HG02870 (cell line): Measurements from ENCODE around the gene MFNG.
"Not testable (repeated sequence)": the region's sequence is repeated elsewhere in the genome, so short reads cannot be mapped to it uniquely, and the experiment has no call there.

Experiments
- ATAC-seq: cut with Tn5 transposase; IDR thresholded peaks from one replicate; pipeline ENCODE4 v1.9.1; 2021; ENCODE audit warnings: mild to moderate bottlenecking, moderate library complexity; ENCODE audit not compliant: unreplicated experiment

MFNG gene, protein sequence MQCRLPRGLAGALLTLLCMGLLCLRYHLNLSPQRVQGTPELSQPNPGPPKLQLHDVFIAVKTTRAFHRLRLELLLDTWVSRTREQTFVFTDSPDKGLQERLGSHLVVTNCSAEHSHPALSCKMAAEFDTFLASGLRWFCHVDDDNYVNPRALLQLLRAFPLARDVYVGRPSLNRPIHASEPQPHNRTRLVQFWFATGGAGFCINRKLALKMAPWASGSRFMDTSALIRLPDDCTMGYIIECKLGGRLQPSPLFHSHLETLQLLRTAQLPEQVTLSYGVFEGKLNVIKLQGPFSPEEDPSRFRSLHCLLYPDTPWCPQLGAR

DNA sequence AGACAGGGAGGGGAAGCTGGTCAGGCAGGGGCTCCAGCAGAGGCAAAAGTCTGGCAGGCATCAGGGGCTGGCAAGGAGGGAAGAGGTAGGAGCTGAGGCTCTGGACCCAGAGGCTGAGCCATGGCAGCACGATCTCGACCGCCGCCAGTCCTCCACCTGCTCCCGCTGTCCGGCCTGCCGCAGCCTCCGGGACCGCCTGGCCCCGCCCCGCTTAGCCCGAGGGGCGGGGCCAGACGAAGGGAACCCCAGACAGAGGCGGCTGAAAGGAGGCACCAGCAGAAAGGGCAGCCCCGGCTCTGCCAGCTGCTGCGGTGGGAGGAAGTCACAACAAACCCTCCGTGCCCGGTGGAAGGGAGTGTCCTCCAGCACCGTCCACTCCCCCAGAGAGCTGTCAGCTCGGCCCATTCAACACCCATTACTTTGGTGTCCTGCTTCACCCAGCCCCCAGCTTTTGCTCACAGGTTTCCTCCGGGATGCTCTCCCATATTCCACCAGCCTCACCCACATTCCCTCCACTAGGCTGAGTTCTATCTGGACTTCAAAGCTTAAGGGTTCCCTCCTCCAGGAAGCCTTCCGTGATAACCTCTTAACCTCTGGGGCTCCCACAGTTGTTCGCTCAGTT lies at the start of gene MFNG:
Gene MFNG, minus strand, starts transcription at position 161 of the 622 bp plus-strand sequence. CDS start 207 bp downstream, outside the sequence.
- ATAC-seq: no peak

DNA sequence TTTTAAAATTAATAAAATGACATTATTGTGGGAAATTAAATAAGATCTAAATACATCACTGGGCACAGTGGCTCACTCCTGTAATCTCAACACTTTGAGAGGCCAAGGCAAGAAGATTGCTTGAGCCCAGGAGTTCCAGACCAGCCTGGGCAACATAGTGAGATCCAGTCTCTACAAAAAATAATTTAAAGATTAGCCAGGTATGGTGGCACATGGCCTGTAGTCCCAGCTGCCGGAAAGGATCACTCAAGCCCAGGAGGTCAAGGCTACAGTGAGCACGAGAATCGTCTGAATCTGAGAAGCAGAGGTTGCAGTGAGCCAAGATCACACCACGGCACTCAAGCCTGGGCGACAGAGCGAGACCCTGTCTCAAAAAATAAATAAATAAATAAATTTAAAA lies 49.0 kb upstream of the MFNG start:
- ATAC-seq: no peak

DNA sequence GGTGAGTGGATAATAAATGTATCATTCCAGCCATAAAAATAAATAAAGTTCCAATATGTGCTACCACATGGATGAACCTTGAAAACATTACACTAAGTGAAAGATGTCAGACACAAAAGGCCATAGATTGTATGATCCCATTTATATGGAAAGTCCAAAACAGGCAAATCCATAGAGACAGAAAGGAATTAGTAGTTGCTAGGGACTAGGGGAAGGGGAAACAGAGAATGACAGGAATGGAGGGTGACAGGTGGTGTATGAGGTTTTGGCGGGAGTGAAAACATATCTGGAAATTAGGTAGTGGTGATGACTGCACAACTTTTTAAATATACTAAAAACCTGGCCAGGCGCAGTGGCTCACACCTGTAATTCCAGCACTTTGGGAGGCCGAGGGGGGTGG lies 48.3 kb upstream of the MFNG start:
- ATAC-seq: no peak

DNA sequence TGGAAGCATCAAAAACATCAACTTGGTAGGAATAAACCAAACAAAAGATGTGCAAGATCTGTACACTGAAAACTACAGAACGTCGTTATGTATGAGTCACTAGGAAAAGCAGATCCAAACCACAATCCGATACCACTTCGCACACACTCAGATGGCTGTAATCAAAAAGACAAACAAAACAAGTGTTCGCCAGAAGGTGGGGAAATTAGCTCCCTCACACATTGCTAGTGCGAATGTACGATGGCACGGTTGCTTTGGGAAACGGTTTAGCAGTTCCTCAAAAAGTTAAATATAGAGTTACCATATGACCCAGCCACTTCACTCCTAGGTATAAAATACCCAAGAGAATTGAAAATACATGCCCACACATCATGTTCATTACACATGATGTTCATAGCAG lies 47.8 kb upstream of the MFNG start:
- ATAC-seq: no peak

DNA sequence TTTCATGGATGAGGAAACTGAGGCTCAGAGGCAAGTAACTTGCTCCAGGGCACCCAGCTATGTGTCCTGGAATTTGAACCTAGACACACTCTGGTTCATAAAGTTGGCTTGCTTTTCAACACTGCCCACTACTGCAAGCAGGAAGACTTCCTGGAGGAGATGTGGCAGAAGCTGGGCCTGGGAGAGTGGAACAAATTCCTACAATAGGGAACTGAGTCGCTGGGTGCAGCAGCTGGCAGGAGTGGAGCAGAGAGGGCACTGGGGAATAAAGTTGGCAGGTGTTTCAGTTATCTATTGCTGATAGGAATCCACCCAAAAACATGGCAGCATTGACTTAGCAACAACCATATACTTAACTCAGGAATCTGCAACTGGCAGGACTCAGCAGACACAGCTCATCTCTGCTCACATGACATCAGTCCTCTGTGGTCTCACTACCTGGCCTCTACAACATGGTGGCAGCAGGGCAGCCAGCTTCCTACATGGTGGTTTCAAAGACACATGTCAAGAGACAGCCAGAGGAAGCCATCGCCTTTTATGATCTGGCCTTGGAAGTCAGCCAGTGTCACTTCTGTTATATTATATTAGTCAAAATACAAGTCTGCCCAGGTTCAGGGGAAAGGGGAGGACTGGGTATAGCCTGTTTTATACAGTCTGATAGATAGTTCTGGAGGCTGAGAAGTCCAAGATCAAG lies 43.6 kb upstream of the MFNG start:
- no peak for ATAC-seq

DNA sequence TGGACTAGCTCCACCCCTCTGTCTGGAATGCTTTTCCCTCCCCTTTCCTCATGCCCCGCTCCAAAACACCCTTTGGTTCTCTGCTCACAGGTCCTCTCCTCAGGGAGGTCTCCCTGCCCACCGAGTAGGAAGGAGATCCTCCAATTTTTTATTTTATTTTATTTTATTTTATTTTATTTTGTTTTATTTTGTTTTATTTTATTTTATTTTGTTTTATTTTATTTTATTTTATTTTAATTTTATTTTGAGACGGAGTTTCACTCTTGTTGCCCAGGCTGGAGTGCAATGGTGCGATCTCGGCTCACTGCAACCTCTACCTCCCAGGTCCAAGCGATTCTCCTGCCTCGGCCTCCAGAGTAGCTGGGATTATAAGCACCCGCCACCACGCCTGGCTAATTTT lies 41.8 kb upstream of the MFNG start:
- ATAC-seq: not testable (repeated sequence)

DNA sequence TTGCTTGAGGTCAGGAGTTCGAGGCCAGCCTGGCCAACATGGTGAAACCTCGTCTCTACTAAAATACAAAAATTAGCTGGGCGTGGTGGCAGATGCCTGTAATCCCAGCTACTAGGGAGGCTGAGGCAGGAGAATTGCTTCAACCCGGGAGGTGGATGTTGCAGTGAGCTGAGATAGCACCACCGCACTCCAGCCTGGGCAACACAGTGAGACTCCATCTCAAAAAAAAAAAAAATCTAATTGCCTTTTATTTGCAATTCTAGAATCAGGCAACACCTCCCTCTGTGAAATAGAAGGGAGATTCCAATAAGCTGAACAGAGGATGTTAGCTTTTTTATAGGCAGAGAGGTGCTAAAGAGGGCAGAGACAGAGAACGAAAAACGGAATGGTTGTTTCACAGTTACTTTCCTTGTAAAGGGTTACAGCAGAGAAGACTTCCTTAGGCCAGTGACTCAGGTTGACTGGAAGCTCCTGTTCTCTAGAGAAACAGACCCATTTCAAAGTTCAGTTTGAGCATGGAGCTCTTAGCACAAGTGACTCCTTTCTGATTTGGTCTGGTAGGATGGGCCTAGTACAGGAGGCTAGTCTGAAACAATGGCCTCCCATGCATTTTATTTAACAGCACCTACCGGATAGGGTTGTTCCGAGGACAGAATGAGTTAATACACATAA lies 41.0 kb upstream of the MFNG start:
- ATAC-seq: not testable (repeated sequence)

DNA sequence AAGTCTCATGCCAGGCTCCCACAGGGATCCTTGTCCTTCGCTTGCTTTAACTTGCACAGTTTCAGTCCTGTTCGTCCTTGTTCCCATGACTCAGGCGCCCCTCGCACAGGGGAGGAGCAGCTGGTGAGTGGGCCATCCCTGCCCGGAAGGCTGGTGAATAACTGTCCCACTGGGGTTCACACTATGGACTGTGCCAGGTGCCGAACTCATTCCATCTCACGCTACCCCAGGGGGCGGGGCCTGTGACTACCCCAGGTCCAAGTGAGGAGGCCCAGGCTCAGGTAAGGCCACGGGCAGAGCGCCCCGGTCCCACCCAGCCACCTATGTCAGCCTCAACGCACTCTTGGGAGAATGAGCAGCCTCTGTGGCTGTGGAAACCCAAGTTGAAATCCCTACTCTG lies 40.2 kb upstream of the MFNG start:
- no peak for ATAC-seq

DNA sequence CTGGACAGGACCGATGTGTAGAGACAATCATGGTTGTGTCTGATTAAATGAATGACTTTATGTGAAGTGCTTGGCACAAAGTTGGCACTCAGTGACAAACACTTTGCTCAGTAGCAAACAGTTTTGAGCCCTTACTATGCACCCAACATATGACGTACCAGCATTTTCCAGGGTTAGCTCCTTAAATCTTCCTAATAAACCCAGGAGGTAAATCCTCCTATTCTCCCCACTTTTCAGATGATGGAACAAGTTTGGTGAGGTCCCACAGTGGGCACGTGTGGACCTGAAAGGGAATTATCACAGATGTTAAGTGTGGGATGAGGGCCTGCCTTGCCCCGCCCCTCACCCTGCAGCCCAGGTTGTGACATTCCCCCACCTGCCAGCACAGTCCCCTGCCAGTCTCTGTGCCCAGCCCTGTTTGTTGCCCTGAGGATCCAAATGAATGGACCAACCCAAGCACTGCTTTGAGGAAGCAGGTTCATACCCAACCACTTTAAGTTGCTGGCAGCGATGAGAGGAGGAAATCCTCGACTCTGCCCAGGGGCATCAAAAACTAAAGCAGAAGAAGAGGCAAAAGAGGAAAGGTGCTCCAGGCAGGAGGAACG lies 39.7 kb upstream of the MFNG start:
- ATAC-seq: no peak

DNA sequence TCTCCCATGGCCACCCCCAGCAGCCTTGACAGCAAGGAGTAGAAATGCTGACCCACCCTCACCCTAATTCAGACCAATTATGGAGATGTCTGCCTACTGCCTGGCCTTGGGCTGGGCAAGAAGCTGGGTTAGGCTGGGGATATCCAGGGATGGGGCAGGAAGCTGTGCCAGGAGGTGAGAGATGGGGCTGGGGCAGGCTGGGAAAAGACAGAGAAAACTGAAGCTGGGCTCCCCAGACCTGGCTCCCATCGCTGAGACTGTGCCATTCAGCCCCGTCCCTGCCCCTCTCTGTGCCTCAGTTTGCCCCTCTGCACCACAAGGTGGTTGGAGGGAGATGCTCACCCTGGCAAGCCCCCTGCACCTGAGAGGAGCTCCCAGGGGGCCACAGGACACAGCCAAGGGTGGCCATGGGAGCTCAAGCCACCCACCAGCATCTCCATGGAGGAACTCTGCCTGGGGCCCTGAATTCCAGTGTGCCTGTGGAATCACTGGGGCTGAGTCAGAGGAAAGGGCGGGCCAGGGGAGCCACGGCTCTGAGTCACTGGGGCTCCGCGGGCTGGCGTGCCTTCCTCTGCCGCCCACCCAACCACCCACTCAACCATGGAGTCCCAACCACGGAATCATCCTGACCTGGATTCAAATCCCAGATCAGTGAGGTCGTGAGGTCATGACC lies 39.0 kb upstream of the MFNG start:
- ATAC-seq: no peak

DNA sequence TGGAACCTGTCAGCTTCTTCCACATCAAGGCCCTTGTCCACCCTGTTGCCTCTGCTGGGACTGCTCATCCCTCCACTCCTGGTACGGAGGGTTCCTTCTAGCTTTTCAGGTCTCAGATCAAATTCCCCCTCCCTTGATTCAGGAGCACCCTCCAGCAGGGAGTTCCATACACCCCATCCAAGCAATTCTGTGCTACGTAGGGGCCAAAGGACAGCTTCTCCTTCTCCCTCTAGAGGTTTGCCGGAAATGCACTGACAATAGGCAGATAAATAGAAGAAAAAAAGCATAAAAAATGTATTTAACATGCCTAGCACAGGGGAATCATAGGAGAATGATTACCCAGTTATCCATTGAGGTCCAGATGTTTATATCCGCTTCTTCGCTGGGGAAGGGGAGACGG lies 36.3 kb upstream of the MFNG start:
- no peak for ATAC-seq

DNA sequence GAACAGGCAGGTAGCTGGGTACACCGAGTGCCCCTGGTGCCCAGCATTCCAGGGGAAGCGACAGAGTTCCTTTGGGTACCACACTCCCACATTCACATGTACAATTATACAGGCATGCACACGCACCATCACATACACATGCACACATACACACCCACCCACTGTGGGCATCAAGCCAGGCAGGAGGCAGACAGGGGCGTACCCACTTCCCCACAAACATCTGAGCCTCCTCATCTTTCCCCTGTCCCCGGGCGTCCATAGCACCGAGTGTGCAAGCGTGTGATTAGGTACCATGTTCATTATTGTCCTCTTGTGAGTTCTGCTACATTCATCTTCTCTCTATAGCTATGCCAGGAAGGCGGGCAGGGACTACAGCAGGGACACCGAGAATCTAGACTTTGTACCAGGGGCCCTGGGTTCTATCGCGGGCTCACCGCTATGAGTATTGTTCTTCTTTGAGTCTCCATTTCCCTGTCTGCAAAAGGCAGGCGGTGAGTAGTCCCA lies 35.1 kb upstream of the MFNG start:
- no peak for ATAC-seq

DNA sequence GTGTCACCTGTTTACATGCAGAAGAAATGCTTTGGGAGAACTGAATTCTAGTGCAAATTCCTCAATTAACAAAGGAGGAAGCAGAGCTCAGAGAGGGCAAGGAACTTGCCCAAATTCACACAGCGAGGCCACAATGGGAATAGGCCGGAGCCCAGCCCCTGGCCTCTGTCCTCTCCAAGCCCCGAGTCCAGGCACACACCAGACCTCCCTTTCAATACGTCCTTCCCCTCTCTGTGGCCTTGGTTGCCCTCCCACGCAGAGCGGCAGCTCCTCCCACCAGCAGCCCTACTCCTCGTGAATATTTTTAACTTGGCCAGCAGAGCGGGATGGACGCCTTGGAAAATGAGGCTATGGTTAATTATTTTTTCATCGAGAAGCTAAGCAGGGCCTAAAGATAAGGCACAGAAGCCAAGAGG lies 34.6 kb upstream of the MFNG start:
- ATAC-seq: no peak

DNA sequence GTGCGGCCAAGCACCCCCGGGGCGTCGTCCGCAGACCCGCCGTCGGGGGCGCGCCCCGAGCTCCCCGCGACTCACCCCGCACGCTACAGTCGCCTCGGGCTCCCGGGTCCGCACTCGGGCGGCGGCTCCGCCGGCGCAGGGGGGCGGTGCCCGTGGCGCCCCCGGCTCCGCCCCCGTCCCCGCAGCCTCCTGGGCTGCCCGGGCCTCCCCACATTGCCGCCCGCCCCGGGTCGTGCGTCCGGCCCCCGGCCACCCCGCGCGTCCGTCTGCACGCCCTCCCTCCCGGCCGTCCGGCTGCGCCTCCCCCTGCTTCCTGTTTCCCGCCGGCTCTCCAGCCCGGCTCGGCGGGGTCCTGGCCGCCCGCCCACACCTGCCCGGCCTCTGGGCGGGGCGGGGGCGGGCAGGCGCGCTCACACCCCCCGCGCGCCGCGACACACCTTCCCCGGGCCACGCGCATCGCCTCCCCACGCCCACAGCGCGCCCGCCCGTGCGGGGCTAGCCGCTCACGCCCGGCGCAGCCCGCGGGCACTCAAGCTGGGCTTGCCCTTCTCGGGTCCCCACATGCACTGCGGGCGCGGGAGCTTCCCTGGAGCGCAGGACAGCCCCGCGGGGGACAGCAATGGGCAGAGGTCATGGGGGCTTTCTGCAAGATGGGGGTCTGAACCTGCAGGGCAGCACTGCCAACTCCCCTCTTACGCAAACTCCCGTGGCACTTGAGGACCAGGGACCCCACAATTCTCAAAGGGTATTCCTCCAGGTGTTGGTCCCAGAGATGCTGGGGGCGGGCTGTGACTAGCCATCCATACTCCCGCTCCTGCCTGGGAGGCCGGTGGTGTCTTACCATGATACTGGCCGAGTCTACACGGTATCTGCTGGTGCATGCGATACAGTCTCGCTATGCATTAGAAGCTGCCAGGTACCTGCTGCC lies 33.3 kb upstream of the MFNG start, which contains the start of gene CARD10:
Gene CARD10, minus strand, starts transcription at position 148 of the 928 bp plus-strand sequence. CDS start 215 bp downstream, outside the sequence.
- ATAC-seq: no peak

DNA sequence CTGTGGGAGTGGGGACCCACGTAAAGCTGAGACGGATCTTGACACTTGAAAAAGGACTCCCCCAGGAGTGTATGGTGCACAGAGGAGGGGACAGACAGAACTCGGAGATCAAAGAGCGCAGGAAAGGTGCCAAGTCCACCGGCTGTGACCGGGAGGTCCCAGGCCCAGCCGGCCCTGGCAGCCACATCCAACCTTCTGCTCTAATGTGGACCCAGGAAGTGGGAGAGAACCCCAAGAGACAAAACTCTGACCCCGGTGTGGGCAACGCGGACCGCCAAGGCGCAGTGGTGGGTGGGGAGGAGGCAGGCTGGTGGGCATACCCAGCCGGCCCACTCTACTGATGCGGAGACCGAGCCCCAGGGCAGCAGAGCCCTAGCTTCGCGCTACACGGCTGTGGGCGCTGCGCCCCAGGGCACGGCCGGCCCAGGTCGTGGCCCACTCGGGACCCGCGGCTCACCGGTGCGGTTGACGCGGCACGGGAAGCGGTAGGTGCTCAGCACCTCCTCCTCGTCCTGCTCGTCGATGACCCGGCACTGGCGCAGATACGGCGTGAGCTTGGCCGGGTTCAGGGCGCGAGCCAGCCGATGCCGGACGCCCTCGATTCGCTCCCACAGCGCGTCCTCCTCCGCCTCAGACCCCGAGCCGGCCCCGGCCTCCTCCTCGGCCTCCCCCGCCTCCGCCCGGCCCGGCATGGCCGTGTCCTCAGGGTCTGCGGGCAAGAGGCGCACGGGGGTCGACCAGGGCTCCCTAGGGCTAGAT lies 32.5 kb upstream of the MFNG start:
- no peak for ATAC-seq

DNA sequence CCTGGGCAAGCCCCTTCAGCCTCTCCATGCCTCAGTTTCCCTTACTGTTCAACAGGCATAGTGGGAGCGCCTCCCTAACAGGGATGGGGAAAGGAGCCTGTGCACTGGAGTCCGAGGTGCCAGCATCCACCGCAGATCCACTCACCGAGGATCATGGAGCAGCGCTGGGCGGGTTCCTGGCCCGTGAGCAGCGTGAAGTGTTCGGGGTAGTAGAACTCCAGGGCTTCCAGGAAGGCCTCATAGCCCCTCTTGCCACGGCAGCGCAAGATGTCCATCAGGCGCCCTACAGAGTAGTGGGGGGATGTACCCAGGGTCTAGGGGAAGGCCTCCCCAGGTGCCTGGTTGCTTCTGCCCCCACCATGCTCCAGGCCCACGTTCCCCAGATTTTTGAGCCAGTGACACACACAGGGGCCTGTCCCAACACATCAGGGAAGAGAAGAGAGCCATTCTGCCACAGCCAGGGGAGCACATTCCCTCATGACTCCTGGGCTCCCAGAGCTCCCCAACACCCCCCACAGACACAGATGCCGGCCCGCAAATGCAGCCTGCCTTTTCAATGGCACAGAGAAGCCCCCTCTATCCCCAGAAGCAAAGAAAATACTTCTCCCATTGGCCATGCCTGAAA lies 31.8 kb upstream of the MFNG start:
- ATAC-seq: no peak

DNA sequence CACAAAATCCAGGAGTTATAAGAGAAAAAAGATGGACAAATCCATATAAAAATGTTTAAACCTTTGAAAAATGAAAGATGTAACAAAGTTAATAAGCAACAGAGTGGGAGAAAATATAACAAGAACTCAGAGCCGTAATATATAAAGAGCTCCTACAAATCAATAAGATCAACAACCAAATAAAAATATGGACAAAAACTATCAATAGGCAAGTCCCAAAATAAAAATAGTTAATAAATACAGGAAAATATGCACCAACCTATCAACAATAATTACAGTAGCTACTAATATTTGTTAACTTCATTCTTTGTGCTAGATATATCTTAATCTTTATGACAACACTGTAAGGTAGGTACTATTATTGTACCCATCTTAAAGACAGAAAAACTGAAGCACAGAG lies 30.3 kb upstream of the MFNG start:
- ATAC-seq: no peak

DNA sequence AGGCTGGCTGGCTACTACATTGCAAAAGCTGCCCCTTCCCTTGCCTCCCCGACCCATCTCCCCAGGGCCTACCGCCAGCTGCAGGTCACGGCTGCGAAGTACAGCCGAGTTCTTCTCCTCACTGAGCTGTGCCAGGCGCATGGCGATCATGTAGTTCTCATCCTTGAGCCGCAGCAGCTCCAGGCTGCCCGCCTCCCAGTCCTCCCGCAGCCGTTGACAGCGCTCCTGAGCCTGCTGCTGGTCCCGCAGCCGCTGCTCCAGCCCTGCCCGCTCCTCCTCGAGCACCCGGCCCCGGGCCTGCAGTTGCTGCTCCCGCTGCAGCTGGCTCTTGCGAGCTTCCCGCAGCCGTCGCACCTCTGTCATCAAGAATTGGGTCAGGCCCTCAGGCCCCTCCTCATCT lies 29.7 kb upstream of the MFNG start:
- no peak for ATAC-seq
